Activated T-cell treated with anti-CD3 and anti-CD28 coated beads, Interleukin-2, amount 50 U/mL, for 72 hours (primary cell): ENCODE data around the gene ARHGAP32. TPM values are rescaled to one million over a fixed set of nuclear protein-coding genes. Genes with fewer than 3 reads are reported as not detected.

Source experiments
- ATAC-seq, 2 donors: fragments of 150-1000 bp; cut with Tn5 transposase; replicated peaks in 1 of 2; 2 replicates each; pipeline ENCODE4 v1.10.0; 2021; ENCODE audit warnings: moderate library complexity in 2 of 2, mild to moderate bottlenecking in 1 of 2
- DNase-seq, 2 donors: peaks; one replicate each; pipeline ENCODE4 v3.0.0; 2021 to 2022; ENCODE audit warnings: mixed read lengths in 1 of 2
- H3K27ac Mint-ChIP-seq: one replicate; pipeline ENCODE4 v1.8.0; 2022; ENCODE audit warnings: mild to moderate bottlenecking, moderate library complexity, mixed read lengths
- H3K27me3 Mint-ChIP-seq: one replicate; pipeline ENCODE4 v1.8.0; 2022; ENCODE audit warnings: low read depth, mixed read lengths
- H3K36me3 Mint-ChIP-seq, 2 donors: one replicate each; pipeline ENCODE4 v1.8.0; 2022; ENCODE audit warnings: mixed read lengths in 2 of 2, mild to moderate bottlenecking in 1 of 2; ENCODE audit not compliant: insufficient read depth in 2 of 2
- H3K4me1 Mint-ChIP-seq: one replicate; pipeline ENCODE4 v1.8.0; 2022; ENCODE audit warnings: low read depth, mixed read lengths
- H3K4me3 Mint-ChIP-seq, 2 donors: one replicate each; pipeline ENCODE4 v1.8.0; 2022; ENCODE audit warnings: mild to moderate bottlenecking in 2 of 2, mixed read lengths in 2 of 2, moderate library complexity in 2 of 2
- H3K9me3 Mint-ChIP-seq, 2 donors: one replicate each; pipeline ENCODE4 v1.8.0; 2022; ENCODE audit warnings: mixed read lengths in 2 of 2
- total RNA-seq, 2 donors: library from RNA; stranded (reverse); gene quantifications; one replicate each; pipeline ENCODE4 v1.2.3, GENCODE V29; 2022

The ARHGAP32 gene
- total RNA-seq = 10 to 100 TPM; 10.9 TPM

DNA sequence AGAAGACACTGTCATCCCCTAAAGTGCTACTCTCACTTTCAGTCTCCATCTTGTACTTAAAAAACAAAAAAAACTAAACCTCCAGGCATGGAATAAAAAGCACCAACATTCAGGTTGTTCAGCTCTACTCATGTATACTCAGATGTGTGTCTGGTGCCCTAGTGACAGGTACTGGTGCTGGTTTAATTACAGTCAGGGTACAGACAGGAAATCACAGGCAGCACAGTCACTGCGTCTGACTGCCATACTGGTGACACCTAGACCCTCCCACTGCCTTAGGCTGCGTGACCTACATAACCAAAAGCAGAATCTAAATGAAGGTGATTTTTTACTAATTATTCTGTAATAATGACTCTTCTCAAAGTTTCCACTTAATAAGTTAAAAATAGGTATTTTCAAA, at the start of gene ARHGAP32:
Gene ARHGAP32 (minus strand): TSS at position 176 of the 400 bp plus-strand sequence. CDS start 127 bp downstream, at position 49.
- no peak within 1 kb of the TSS for H3K27ac Mint-ChIP-seq
- peak; percentile 80 to 83 for ATAC-seq
- no peaks in the 10 kb centered on the region for H3K36me3 Mint-ChIP-seq
- no peaks in the 10 kb centered on the region for H3K4me1 Mint-ChIP-seq
- peak in 1 of 2 donors; percentile 8 for DNase-seq
- no peaks in the 10 kb centered on the region for H3K27me3 Mint-ChIP-seq
- no peaks in the 10 kb centered on the region for H3K9me3 Mint-ChIP-seq
- H3K4me3 Mint-ChIP-seq = no peak within 1 kb of the TSS

DNA sequence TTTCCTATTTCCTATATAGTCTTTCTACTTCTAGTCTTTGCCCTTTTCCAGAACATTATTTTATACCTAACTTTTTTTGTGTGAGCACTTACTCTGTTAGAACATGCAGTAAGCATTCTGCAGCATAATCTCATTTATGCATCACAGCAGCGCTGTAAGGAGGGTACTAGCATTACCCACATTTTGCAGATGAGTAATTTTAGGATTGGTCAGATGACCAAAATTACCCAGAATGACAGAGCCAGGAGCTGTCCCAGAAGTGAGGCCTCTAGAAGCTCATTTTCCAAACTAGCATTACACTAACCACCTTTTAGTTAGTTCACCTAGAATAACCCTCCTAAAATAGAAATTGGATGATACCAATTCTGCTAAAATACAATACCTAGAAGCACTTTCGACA, 47.1 kb upstream of the ARHGAP32 start:
- no peaks in the 10 kb centered on the region for H3K27me3 Mint-ChIP-seq
- ATAC-seq (peak; percentile 83 to 90), DNase-seq (peak in 1 of 2 donors; percentile 5)
- no peak overlapping the region for H3K4me3 Mint-ChIP-seq
- H3K27ac Mint-ChIP-seq = no peak overlapping the region
- H3K9me3 Mint-ChIP-seq = peaks cover 0 to 3% of the 10 kb centered on the region in 2 donors
- H3K36me3 Mint-ChIP-seq = no peaks in the 10 kb centered on the region
- peaks cover 19% of the 10 kb centered on the region for H3K4me1 Mint-ChIP-seq

DNA sequence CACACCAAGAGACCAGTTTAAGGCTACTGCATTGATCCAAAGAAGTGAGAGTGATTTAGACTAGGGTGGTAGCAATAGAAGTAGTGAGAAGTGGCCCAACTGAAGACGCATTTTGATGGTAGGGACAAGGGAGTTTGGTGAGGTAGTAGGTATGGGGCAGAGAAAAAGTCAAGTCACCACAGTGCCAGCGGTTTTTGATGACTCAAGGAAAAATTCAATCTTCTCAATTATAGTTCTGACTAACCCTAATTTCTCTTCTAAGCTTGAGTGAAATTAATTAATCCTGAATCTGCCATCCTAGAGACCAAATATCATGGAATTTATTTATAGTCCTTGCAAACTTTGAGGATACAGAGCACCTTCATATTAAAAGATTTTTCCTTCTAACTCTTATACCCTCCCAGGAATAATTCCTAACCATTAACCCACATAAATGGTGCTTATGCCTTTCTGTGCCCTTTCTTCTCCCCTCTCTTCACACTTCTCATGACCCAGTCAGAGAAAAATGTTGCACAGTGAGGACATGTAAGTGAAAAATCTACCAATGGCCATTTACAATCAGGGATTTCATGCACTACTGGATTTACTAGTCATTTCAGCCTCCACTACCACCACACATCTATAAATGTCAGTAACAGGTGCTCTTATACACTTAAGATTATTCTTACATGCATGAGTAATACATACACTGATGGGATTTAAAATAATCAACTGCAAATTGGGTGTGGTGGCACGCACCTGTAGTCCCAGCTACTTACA, 45.9 kb upstream of the ARHGAP32 start:
- DNase-seq (no peak), ATAC-seq (no peak)
- H3K27ac Mint-ChIP-seq = no peak overlapping the region
- H3K4me3 Mint-ChIP-seq = no peak overlapping the region
- peaks cover 10% of the 10 kb centered on the region for H3K4me1 Mint-ChIP-seq
- no peaks in the 10 kb centered on the region for H3K36me3 Mint-ChIP-seq
- no peaks in the 10 kb centered on the region for H3K27me3 Mint-ChIP-seq
- H3K9me3 Mint-ChIP-seq = peaks cover 0 to 3% of the 10 kb centered on the region in 2 donors

DNA sequence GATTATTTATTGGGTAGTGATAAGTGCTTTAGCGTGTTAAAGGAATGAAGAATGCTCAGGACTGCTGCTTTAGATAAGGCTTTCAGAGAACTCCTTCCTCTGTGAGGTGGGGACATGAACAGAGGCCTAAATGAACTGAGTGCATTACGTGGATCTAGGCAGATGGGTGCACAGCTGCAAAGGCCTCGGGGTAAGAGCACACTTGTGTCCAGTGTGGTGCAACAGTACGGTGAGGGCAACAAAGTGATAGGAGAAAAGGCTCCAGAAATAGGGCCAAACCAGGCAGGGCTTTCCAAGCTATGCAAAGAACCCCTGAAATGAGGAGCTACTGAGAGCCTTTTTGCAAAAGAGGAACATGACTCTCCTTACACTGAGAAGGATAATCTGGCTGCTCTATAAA, 45.3 kb upstream of the ARHGAP32 start:
- no peak for ATAC-seq

DNA sequence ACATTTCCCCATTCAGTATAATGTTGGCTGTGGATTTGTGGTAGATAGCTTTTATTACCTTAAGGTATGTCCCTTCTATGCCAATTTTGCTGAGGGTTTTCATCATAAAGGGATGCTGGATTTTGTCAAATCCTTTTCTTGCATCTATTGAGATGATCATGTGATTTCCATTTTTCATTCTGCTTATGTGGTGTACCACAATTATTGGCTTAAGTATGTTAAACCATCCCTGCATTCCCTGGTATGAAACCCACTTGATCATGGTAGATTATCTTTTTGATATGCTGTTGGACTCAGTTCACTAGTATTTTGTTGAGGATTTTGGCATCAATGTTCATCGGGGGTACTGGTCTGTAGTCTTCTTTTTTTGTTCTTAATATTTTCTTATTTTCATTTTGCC, 44.7 kb upstream of the ARHGAP32 start:
- ATAC-seq (no peak), DNase-seq (no peak)
- peaks cover 10% of the 10 kb centered on the region for H3K4me1 Mint-ChIP-seq
- H3K9me3 Mint-ChIP-seq = no peaks in the 10 kb centered on the region
- no peak overlapping the region for H3K27ac Mint-ChIP-seq
- no peaks in the 10 kb centered on the region for H3K27me3 Mint-ChIP-seq
- H3K4me3 Mint-ChIP-seq = no peak overlapping the region
- no peaks in the 10 kb centered on the region for H3K36me3 Mint-ChIP-seq

More for the DNA sequence above, 45.3 kb upstream of the ARHGAP32 start:
- Mint-ChIP-seq H3K4me3 (no peak overlapping the region), H3K9me3 (no peaks in the 10 kb centered on the region), H3K27ac (no peak overlapping the region), H3K27me3 (no peaks in the 10 kb centered on the region), H3K36me3 (no peaks in the 10 kb centered on the region), H3K4me1 (peaks cover 10% of the 10 kb centered on the region)
- DNase-seq = no peak

DNA sequence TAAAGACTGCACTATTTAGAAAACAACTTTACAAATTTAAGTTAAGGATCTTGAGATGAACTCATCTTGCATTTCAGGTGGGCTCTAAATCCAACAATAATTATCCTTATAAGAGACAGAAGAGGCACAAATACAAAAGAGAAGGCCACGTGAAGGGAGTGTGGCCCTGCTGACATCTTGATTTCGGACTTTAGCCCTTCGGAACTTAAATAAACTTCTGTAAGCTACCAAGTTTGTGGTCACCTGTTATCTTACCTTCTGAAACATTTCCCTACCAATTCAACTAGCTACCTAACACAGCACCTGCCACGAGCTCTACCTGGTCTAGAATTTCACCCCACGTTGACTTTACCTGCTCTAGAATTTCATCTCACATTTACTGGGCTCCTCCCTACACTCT, 42.9 kb upstream of the ARHGAP32 start:
- peaks cover 10% of the 10 kb centered on the region for H3K4me1 Mint-ChIP-seq
- H3K36me3 Mint-ChIP-seq = no peaks in the 10 kb centered on the region
- no peak for ATAC-seq

DNA sequence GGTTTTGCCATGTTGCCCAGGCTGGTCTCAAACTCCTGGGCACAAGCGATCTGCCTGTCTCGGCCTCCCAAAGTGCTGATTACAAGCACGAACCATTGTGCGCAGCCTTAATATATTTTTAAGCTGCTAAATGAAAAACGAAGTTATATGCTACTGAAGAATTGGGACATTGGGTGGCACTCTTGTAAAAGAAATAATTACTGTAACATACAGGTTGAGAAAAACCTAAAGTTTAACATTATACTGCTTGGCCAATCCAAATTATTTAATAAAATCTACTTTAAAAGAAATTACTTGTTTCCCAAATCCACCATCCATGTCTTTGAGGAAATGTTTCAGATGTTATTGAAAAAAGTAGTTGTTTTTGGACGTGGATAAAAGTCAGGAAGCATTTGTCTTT, 37.9 kb upstream of the ARHGAP32 start:
- H3K4me3 Mint-ChIP-seq = no peak overlapping the region
- ATAC-seq (no peak), DNase-seq (no peak)
- peaks cover 5 to 16% of the 10 kb centered on the region in 2 donors for H3K36me3 Mint-ChIP-seq
- no peak overlapping the region for H3K27ac Mint-ChIP-seq
- peaks cover 2 to 6% of the 10 kb centered on the region in 2 donors for H3K9me3 Mint-ChIP-seq
- H3K27me3 Mint-ChIP-seq = no peaks in the 10 kb centered on the region
- H3K4me1 Mint-ChIP-seq = no peaks in the 10 kb centered on the region

More for the DNA sequence above, 42.9 kb upstream of the ARHGAP32 start:
- no peak for DNase-seq
- H3K27ac Mint-ChIP-seq = no peak overlapping the region
- no peak overlapping the region for H3K4me3 Mint-ChIP-seq
- H3K27me3 Mint-ChIP-seq = no peaks in the 10 kb centered on the region
- no peaks in the 10 kb centered on the region for H3K9me3 Mint-ChIP-seq

DNA sequence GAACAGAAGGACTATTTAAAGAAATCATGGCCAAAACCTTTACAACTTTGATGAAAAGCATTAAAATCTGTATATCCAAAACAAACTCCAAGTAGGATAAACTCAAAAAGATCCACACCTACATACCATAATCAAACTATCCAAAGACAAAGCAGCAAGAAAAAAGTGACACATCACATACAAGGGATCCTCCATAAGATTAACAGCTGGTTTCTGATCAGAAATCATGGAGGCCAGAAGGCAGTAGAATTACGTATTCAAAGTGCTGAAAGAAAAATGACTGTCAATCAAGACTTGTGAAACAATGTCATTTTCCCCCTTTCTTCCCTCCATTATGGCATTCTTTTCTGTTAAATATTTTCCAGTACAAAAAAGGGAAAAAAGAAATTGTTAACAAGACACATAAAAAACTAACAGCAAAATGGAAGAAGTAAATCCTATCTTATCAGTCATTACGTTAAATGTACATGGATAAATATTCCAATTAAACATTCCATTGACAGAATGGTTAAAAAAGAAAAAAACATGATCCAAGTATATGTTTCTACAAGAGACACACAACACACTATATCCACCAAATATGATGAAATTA, 34.2 kb upstream of the ARHGAP32 start:
- H3K36me3 Mint-ChIP-seq = peaks cover 5 to 17% of the 10 kb centered on the region in 2 donors
- H3K27ac Mint-ChIP-seq = no peak overlapping the region
- ATAC-seq (no peak), DNase-seq (no peak)
- H3K4me3 Mint-ChIP-seq = no peak overlapping the region
- H3K9me3 Mint-ChIP-seq = peaks cover 2 to 6% of the 10 kb centered on the region in 2 donors
- H3K4me1 Mint-ChIP-seq = no peaks in the 10 kb centered on the region
- H3K27me3 Mint-ChIP-seq = no peaks in the 10 kb centered on the region

DNA sequence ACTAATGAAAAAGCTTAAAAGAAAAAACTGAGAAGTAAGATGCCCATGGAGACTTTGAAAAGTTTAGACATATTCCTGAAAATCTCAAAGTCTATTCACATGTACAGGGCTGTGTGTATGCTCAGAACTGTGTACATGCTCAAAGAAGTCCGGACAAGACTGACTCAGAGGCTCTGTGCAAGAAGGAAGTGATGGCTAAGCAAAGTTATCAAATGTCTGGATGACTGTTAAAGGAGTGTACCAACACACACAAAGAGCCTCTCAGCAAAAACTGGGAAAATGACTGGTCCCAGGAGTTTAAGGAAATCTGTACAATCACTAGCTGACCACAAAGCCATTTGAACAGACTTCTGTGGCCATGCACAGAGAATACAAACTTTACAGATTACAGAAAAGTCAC, 33.1 kb upstream of the ARHGAP32 start:
- Mint-ChIP-seq H3K4me3 (no peak overlapping the region), H3K36me3 (peaks cover 5 to 17% of the 10 kb centered on the region in 2 donors), H3K27me3 (no peaks in the 10 kb centered on the region), H3K4me1 (no peaks in the 10 kb centered on the region), H3K9me3 (peaks cover 2 to 6% of the 10 kb centered on the region in 2 donors), H3K27ac (no peak overlapping the region)
- ATAC-seq = no peak
- no peak for DNase-seq

DNA sequence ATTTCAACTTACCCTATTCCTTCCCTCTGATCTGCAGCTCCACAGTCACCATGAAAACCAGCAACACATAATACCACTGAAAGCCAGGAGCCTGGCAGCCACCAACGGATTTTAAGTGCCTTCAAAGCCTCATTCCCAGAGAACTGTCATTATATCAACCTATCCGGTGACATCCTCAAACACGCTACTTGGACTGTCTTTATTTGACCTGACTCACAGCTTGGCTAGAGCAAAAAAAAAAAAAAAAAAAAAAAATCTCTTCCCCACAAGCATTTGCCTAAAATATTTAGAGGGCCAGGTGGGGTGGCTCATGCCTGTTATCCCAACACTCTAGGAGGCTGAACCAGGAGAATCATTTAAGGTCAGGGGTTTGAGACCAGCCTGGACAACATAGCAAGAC, 32.4 kb upstream of the ARHGAP32 start:
- H3K4me1 Mint-ChIP-seq = no peaks in the 10 kb centered on the region
- no peaks in the 10 kb centered on the region for H3K27me3 Mint-ChIP-seq
- H3K9me3 Mint-ChIP-seq = peaks cover 2 to 6% of the 10 kb centered on the region in 2 donors
- peaks cover 5 to 17% of the 10 kb centered on the region in 2 donors for H3K36me3 Mint-ChIP-seq
- H3K4me3 Mint-ChIP-seq = no peak overlapping the region
- no peak for ATAC-seq
- no peak overlapping the region for H3K27ac Mint-ChIP-seq
- no peak for DNase-seq

DNA sequence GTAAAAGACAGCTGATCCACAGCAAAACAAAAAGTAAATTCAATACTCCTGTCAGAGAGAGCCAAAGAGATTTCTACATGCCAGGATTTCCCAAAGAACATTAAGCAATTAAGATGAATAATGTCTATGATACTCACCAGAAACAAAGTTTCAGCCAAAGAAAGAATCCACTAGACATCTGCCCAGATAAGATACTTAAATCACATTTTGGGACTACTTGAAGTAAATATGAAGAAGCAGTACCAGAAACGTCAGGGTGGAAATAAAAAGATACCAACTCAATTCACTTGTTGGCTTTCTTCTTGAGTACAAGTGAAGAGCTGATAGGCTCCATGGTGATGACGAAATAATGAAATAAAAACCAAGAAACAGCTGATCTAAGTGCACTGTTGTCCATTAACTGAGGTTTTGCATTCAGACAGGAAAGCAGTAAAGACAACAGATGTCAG, 31.6 kb upstream of the ARHGAP32 start:
- no peak for ATAC-seq
- Mint-ChIP-seq H3K36me3 (peaks cover 5 to 17% of the 10 kb centered on the region in 2 donors), H3K4me3 (no peak overlapping the region), H3K4me1 (no peaks in the 10 kb centered on the region), H3K27me3 (no peaks in the 10 kb centered on the region), H3K27ac (no peak overlapping the region), H3K9me3 (peaks cover 2 to 6% of the 10 kb centered on the region in 2 donors)
- DNase-seq = no peak

DNA sequence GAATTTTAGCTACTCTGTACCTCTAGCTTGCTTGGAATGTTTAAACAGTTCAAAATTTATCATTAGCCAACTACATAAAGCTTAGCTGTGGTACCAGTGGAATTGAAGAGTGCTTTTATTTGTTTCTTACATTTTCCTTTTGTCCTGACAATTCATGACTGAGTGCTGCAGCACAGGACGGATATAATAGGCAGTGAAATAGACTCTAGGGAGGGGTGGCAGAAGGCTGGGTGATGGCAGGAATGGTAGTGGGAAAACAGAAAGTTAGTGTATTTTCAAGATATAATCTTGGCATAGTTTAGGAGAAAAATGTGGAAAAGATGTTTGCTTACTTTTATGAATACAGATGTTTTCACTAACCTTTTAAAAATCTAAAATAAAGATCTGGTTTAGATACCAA, 31.1 kb upstream of the ARHGAP32 start:
- H3K4me1 Mint-ChIP-seq = no peaks in the 10 kb centered on the region
- H3K36me3 Mint-ChIP-seq = peaks cover 5 to 17% of the 10 kb centered on the region in 2 donors
- DNase-seq (no peak), ATAC-seq (no peak)
- no peaks in the 10 kb centered on the region for H3K27me3 Mint-ChIP-seq
- H3K27ac Mint-ChIP-seq = no peak overlapping the region
- H3K9me3 Mint-ChIP-seq = peaks cover 2 to 6% of the 10 kb centered on the region in 2 donors
- no peak overlapping the region for H3K4me3 Mint-ChIP-seq

DNA sequence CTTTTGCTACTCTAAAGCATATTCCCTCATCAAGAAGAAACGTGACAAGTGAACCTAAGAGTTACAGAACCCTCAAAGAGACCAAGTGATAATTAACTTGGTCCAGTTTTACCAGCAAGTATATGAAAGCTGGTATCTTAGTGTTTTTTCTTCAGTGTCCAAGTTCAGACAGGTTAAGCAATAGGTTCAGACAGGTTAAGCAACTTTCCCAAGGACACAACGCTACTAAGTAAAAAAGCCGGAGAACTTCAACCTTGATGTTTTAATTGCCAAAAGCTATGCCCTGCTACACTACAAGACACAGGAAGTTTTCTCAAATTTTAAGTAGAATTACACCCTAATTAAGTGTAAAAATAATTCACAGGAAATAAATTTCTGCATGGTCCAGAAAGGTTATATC, 30.0 kb upstream of the ARHGAP32 start:
- Mint-ChIP-seq H3K27ac (no peak overlapping the region), H3K36me3 (peaks cover 5 to 17% of the 10 kb centered on the region in 2 donors), H3K27me3 (no peaks in the 10 kb centered on the region), H3K4me3 (no peak overlapping the region), H3K9me3 (peaks cover 2 to 6% of the 10 kb centered on the region in 2 donors), H3K4me1 (peaks cover 2% of the 10 kb centered on the region)
- ATAC-seq = no peak
- no peak for DNase-seq
